Retina (tissue), 1 donor: ENCODE results near the gene COL6A1.
"Not testable (repeated sequence)": the region's sequence is repeated elsewhere in the genome, so short reads cannot be mapped to it uniquely, and the experiment has no call there.

Experiments used
- DNase-seq: peaks from one replicate; pipeline ENCODE4 v3.0.0-alpha.2; 2016

The COL6A1 gene

GRCh38 chr21:46033410-46034400 lies 52.1 kb downstream of the COL6A1 start:
- DNase-seq, result no peak

- DNase-seq, result no peak
These were observed 54.5 kb downstream of the COL6A1 start for GRCh38 chr21:46035809-46036695.

- DNase-seq, result no peak
These were observed 55.2 kb downstream of the COL6A1 start for GRCh38 chr21:46036696-46037330.

- no peak for DNase-seq
These were observed 56.1 kb downstream of the COL6A1 start for GRCh38 chr21:46037331-46038325.

- DNase-seq, result no peak
These were observed 56.8 kb downstream of the COL6A1 start for GRCh38 chr21:46038341-46038829.

GRCh38 chr21:46038871-46039397 lies 57.4 kb downstream of the COL6A1 start:
- DNase-seq, result no peak

GRCh38 chr21:46039891-46040660 lies 58.5 kb downstream of the COL6A1 start:
- no peak for DNase-seq

GRCh38 chr21:46040707-46041106 lies 59.1 kb downstream of the COL6A1 start:
- no peak for DNase-seq

- no peak for DNase-seq
These were observed 59.6 kb downstream of the COL6A1 start for GRCh38 chr21:46041183-46041582.

- no peak for DNase-seq
These were observed 63.6 kb downstream of the COL6A1 start for GRCh38 chr21:46045154-46045553.

GRCh38 chr21:46046471-46046870 lies 64.9 kb downstream of the COL6A1 start:
- DNase-seq, result no peak

- not testable (repeated sequence) for DNase-seq
These were observed 65.3 kb downstream of the COL6A1 start for GRCh38 chr21:46046906-46047305.

GRCh38 chr21:46048926-46049889 lies 67.6 kb downstream of the COL6A1 start:
- no peak for DNase-seq

- no peak for DNase-seq
These were observed 68.5 kb downstream of the COL6A1 start for GRCh38 chr21:46049890-46050667.

- no peak for DNase-seq
These were observed 69.3 kb downstream of the COL6A1 start for GRCh38 chr21:46050668-46051378.

- DNase-seq, result no peak
These were observed 69.8 kb downstream of the COL6A1 start for GRCh38 chr21:46051379-46051770.

GRCh38 chr21:46051821-46052675 lies 70.5 kb downstream of the COL6A1 start:
- no peak for DNase-seq
